GM18520 (cell line): Measurements from ENCODE around the gene CLBA1.

Experiments used
- ATAC-seq: cut with Tn5 transposase; IDR thresholded peaks from one replicate; pipeline ENCODE4 v1.9.1; 2021; ENCODE audit not compliant: unreplicated experiment

CLBA1 gene

DNA sequence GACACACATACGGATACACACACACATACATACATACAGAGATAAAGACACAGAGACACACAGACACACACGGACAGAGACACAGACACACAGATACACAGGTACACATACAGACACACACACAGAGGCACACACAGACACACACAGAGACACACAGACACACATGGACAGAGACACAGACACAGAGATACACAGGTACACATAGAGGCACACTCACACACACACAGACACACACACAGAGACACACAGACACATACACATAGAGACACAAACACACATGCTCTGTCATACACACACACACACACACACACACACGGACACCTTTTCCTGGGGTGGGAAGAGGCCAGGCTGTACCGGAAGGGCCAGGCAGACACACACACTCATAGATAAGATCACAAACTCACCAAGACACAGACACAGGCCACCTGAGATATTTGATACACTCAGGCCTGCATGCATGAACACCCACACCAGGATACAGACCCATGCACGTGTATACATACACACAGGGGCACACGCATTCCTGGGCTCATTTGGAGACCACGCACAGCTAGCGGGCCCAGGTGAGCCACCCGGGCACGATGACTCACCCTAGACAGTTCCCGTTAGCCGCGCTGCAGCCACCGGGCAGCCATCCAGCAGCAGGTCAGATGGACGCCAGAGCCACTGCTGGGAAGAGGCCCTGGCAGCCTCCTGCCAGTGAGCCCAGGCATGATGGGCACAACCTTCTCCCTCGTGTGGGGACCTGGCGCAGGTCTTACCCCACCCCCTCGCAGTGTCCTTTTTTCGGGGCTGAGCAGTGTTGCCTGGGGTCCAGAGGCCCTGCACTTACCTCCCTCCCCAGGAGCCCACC, 5.6 kb upstream of the CLBA1 start:
- ATAC-seq, result no peak

DNA sequence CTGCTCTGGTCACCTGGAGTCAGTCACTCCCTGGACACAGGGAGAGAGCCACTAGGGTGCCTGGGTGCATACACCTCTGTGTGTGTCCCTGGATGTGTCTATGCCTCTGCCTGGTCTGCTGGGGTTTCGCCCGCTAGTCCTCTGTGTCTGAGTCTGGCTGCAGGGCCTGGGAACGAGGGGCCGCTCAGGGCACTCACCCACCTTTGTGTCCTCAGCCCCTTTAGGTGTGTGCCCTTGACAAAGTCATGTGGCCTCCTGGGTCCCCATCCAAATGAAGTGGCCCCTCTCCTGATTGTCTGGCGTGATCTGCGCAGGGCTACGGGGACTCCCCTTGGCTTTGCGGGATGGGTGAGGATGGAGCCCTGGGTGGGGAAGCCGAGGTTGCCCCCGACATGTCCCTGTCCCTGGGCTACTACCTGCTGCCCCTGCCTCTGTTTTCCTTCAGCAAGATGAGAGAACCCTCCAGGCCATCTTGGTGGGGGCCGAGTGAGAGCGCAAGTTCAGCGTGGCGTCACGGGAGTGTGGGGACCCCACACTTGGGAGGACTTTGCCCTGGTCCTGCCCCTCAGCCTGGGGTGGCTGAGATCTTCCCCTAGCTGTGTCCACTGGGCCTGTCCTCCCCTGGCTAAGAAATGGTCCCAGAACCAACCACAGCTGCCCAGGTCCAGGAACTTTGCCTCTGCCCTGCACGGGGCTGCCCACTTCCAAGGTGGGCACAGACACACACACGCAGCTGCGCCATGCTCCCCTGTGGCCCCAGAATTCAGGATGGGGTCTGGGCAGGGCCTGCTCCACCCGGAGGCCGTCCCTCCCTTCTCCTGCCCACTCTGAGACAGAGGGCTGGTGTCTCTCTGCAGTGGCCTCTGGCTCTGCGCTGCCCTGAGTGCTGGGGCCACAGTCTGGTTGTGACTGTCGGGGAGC, 4.7 kb upstream of the CLBA1 start:
- no peak for ATAC-seq

DNA sequence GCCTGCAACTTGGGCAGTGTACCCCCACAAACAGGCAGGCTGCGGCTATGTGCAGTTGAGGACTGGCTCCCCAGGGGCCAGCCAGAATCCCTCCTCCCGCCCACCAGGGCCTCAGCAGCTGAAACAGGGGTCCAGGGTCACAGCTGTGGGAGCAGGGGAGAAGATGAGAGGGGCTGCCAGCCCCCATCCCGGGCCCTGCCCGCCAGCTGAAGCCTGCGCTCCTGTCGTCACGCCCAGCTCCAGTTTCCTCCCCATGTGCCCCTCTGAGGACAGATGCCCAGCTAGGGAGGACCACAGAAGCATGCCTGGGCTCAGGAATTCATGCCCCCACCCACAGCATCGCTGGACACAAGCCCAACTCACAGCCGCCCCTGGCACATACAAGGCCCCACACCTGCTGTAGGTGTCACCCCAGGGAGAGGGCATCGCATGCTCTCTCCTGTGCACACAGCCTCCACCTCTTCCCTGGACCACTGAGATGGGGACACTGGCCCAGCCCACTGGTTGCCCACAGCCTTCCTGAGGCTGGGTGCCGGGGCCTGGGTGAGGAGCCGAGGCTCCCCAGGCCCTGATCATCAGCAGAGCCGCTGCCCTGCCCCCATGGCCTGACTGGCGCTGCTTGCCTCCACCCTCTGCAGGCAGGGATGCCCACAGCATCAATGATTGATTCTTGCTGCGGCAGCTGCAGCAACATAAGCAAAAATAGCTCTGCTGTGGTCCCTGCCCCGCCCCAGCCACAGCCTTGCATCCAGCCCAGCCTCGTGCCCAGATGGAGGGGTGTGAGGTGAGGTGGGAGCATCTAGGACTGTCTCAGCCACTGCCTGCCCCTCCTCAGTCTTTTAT, 3.7 kb upstream of the CLBA1 start:
- no peak for ATAC-seq

GRCh38 chr14:104982548-104983230, 2.9 kb upstream of the CLBA1 start:
- ATAC-seq, result no peak

GRCh38 chr14:104983231-104983721, 2.3 kb upstream of the CLBA1 start:
- ATAC-seq, result no peak

GRCh38 chr14:104984056-104984894, 1.3 kb upstream of the CLBA1 start:
- ATAC-seq, result no peak

- no peak for ATAC-seq
These were observed 1.0 kb downstream of the CLBA1 start for GRCh38 chr14:104986487-104987164.

- ATAC-seq, result no peak
These were observed 3.8 kb downstream of the CLBA1 start for GRCh38 chr14:104989236-104989950.

DNA sequence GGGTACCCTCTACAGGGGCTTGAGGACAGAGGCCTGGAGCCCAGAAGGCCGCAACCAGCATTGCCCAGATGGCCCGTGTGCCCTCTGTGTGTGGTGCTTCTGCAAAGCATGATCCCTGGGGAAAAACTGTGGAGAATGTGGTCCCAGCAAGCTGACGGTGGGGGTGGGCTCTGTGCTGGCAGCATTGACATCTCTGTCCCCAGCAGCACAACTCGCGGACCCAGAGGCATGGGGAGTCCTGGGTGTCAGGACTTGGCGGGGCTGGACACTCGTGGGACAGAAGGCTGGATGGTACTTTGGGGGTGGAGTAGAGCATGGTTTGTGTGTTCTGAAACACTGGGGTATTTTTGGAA, 4.3 kb downstream of the CLBA1 start:
- no peak for ATAC-seq

- ATAC-seq, result no peak
These were observed 6.3 kb downstream of the CLBA1 start for GRCh38 chr14:104991896-104992230.

- ATAC-seq, result no peak
These were observed 6.9 kb downstream of the CLBA1 start for GRCh38 chr14:104992501-104992900.

DNA sequence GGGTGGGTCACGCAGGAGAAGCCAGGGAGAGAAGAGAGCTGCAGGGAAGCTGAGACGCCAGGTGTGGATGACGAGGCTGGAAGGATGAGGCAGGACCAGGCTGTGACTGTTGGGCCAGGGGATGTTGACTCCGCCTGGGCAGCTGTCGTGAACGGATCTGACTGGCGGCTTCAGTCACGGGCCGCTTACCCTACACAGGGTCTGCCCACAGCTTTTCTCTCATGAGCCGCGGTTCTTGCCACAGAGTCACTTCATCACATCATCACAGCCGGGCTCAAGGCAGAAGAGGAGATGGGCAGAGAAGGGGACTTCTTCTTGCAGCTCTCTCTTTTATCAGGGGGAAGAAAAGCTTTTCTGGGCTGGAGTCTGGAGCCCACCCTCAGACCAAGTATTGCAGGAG, 7.7 kb downstream of the CLBA1 start:
- ATAC-seq, result no peak

GRCh38 chr14:104993808-104994591, 8.4 kb downstream of the CLBA1 start:
- no peak for ATAC-seq

DNA sequence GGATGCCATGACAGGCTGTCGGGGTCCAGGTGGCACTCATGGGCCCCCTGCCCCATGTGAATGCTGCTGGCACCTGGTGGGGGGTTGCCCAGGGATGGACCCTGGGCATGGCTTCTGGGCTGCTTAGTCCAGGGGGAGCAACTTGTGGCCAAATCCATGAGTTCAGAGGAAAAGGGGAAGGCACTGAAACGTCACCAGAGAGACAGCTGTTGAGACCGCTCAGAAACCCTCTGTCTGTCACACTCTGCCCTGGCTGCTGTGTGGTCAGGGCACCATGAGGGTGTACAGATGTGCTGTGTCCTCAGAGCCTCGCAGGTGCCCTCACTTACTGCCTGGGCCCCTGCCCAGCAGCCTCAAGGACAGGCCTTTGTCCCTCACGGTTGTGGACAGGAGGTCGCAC, 9.4 kb downstream of the CLBA1 start:
- ATAC-seq, result no peak

- ATAC-seq, result no peak
These were observed 10.4 kb downstream of the CLBA1 start for GRCh38 chr14:104996032-104996431.

DNA sequence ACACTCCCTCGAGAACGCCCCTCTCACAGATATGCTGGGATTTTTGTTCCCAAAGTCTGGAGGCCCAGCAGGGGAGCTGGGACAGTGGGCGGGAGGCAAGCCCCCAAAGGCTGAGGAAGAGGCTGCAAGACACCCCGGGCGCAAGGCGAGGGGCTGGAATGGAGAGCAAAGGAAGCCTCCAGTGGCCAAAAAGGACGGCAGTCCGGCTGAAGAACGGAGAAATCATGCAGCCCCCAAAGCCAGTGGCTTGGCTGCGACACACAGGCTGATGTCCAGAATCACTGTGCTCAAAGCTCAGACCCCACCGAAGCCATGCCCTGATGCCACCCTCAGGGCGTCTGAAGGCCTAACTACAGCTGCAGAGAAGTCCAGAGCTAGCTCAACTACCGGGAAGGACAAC, 10.9 kb downstream of the CLBA1 start:
- no peak for ATAC-seq

GRCh38 chr14:104998801-104999200, 13.2 kb downstream of the CLBA1 start:
- ATAC-seq, result no peak

DNA sequence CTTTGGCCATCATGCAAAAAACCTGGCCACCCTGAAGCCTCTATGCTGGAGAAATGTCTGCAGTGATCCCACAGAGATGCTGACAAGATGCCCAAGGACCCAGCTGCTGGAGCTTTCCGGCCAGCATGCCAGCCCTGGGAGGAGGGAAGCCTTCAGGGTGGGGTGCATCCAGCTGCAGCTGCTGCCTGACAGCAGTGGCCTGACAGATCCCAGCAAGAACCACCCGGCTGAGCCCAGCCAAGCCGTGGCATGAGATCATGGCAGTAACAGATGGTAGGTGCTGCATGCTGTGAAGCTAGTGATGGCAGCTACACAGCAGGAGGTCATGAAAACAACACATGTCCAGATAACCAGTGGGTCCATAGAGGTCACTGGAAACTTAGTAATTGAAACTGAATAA, 13.8 kb downstream of the CLBA1 start:
- ATAC-seq, result no peak
